GM18907 (cell line): ENCODE measurements around the gene DLGAP4.
"Not testable (repeated sequence)": the region's sequence is repeated elsewhere in the genome, so short reads cannot be mapped to it uniquely, and the experiment has no call there.

Experiments
- ATAC-seq: cut with Tn5 transposase; IDR thresholded peaks from one replicate; pipeline ENCODE4 v1.9.1; 2021; ENCODE audit warnings: mild to moderate bottlenecking, moderate library complexity; ENCODE audit not compliant: unreplicated experiment

DLGAP4 gene

DNA sequence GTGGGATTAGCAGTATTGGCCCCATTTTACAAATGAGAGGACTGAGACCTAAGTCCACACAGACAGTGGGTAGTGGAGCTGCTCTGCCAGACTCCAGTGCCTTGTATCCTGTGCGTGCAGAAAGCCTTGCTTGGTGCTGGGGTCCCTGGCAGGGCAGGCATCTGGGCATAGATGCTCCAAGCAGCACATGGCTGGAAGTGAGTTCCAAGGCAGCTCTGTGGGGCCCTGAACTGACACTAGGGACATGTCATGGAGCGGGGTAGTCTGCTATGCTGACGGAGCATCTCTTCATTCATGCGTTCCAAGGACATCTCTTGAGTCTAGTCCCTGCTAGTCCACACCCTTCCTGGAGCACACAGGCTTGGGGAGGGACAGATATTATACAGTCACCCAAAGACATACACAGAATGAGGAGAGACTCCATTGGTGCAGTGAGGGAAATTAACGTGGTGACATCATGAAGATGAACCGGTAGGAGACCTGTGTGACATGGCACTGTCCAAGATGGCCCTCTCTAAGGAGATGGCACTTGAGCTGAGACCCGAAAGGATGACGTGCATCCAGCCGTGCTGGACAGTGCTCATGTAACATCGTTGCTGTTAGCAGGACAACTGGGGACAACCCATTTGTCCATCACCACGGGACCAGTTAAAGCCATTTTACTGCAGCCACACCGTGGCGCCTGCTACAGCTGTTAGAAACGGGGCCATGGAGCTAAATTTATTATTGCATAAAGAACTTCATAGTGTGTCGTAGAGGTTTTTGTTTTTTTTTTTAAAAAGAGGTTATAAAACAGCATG, 65.1 kb downstream of the DLGAP4 start:
- no peak for ATAC-seq

DNA sequence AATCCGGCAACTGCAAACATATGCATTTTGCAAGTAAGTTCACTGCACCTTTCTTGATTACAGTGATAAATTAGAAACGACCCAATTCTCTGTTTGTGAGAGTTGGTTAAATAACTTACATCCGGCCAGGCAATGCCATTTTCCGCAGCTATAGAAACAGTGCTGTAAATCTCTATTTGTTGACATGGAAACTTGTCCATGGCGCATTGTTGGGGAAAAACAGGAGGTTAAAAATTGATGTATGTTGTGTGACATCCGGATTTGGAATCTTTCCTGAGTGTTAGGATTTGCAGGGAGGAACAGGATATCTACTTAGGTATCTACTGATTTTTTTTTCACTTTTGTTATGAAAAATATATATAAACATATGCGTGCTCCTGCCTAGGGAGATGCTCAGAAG, 66.5 kb downstream of the DLGAP4 start:
- ATAC-seq = no peak

DNA sequence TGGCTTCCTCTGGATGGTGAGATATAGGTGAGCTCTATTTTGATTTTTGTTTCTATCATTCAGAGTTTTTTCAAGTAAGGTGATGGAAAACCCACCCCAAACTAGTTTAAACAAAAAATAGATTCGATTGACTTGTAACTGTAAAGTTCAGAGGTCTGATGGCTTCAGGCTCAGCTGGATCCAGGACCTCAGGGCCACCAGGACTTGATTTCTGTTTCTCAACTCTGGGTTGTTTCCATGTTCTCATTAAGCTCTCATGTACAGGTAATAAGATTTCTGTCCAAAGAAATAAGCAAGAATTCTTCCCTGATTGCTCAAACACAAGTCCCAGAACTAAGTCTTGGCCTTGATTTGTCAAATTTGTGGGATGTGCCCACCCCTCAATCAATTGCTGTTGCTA, 67.0 kb downstream of the DLGAP4 start:
- ATAC-seq = no peak

DNA sequence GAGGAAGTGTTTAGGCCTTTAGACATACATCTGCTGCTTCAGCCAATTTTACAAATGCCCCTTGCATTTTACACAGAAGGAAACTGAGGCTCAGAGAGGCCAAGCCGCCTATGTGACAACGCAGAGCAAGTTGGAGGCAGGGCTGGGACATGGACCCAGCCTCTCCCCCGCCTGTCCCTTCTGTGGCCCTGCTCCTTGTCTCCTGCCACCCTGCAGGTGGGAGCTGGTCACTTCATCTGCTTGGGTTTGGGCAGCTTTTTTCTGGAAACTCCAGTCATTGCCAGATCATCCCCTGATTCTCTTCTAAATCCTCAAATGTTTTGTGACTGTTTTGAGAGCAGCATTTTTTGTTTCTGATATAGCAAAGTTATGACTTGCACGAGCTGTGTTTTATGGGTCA, 68.9 kb downstream of the DLGAP4 start:
- no peak for ATAC-seq

DNA sequence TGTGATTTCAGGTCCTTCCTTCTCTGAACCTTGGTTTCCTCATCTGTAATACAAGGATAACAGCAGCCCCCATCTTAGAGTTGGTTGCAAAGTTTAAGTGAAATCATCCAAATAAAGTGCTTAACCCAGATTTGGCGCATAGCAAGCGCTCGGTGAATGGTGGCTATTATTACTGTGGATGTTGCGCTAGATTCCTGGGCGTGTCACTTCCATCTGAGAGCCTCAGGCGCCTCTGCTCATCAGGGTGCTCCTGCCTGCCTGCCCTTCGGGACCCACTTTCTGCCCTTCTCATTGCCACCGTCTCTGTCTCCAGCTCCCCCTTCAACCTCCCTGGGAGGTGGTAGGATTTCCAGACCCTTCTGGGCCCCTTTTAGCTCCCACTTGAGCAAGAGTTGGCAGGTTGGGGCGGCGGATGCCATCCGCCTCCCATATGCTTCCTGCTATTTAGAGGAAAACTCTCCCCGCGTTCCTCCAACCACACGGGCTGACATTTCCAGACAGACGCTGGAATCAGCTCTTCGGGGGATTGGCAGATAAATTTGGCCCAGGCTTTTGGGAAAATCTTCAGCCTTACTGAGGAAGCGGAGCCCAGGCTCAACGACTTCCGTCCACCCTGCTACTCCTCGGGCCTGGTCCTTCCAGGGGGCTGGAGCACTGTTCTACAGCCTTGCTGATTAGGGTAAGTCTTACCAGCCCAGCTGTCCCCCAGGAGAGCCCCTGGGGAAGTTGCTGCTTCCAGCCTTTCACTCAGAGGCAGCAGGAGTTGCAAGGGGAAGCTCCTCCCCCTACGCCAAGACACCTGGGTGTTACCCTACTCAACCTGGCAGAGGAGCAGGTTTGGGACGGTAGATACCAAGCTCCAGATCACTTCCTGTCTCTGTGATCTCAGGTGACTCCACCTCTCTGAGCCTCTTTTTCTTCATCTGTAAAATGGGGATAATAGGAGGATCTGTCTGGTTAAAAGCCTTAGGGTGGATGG, 71.5 kb downstream of the DLGAP4 start:
- no peak for ATAC-seq

DNA sequence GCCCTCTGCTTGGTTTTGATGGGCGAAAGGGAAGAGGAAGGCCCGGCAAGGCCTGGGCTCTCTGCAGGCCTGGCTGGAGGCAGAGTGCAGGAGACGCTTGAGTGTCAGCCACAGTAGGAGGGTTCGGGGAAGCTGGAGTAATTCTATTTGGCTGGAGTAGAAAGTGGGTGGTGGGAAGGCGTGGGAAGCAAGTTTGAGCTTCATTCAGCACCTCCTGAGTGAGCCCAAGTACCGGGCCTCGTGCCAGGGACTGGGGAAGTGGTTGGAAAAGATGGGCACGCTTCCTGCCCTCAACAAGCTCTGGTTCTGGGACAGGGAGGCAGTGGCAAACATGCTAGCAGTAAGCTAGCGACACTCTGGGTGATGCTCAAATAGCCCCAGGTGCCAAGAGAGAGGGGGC, 72.5 kb downstream of the DLGAP4 start:
- ATAC-seq = no peak

- ATAC-seq = not testable (repeated sequence)
Measured at GRCh38 chr20:36379914-36380313, 73.8 kb downstream of the DLGAP4 start.

DNA sequence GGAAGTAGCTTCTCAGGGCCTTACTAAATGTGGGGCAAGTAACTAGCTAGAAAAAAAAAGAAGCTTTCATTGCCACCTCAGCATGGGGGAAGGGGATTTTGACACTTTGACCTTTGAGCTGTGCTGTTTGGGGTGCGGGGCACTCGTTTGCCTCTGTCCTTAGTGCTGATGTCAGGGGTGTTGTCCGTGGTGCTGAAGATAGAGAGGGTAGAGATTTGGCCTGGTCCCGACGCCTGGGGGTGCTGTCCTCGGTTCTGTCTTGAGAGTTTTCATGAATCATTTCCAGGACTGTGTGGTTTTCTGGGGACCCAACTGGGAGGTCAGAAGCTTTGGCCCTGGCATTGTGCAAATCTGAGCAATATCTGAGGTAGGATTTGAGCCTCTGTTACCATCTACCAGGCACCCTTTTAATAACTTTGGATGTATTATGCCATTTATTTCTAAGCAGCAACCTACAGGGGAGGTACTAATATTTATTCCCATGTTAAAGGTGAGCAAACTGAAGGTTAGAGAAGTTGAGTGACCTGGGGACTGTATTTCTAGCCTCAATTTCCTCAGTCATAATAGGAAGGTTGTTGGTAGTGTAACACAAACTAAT, 78.0 kb downstream of the DLGAP4 start:
- ATAC-seq = no peak

GRCh38 chr20:36385503-36385902, 79.4 kb downstream of the DLGAP4 start:
- no peak for ATAC-seq

DNA sequence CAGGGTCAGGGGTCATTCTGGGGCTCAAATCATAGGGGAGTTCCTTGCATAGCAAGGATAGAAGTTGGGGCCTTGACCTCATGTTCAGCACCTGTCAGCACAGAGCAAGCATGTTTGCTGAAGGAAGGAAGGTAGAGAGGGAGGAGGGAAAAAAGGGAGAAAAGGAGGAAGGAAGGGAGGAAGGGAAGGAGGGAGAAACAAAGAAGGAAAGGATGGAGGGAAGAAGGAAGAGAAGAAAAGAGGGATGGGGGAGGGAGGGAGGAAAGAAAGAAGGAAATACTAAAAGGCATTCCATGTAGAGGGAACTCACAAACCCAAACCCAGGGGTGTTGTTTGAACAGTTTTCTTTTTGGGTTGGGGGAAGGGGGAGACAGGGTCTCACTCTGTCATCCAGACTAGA, 80.1 kb downstream of the DLGAP4 start:
- ATAC-seq = no peak

DNA sequence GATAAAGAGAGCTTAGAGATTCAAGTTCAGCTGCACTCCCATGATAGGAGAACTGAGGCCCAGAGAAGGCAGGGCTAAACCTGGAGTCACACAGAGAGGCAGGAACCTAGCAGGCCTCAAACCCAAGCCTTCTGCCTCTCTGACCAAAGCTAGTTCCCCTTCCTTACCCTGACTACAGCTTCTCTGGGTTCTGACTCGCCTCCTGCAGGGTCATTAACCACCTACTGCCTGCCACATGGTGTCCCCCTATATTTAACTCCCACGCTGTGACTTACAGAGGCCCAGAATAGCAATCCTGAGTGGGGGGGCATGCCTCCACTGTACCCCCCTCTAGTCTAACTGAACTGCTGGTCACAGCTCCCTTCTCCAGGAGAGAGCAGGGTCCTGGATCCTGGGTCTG, 84.1 kb downstream of the DLGAP4 start:
- ATAC-seq = no peak

DNA sequence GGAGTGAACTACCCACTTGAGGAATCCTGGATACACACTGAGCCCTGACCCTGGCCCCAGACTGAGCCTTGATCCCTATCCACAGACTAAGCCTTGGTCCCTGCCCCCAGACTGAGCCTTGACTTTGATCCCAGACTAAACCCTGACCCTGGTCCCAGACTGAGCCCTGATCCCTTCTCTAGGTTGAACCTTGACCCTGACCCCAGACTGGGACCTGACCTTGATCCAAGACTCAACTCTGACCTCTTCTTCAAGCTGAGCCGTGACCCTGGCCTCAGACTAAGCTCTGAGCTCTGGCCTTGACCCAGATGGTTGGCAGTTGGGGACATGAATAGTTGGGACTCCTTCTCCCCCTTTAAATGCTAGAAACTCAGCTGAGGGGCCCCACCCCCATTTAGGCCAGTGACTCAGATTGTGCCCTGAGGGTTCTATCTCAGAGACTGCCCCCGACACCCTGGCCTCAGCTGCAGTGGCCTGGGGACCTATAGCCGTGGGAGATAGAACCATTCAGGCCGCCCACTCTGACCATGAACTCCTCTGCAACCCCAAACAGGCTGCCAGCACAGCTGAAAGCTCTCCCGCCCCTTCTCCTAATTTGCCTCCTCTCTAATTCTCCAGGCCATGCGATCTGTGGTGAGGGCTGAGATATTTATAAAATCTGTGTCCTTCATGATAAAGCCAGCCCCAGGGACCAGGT, 84.7 kb downstream of the DLGAP4 start:
- ATAC-seq = no peak

DNA sequence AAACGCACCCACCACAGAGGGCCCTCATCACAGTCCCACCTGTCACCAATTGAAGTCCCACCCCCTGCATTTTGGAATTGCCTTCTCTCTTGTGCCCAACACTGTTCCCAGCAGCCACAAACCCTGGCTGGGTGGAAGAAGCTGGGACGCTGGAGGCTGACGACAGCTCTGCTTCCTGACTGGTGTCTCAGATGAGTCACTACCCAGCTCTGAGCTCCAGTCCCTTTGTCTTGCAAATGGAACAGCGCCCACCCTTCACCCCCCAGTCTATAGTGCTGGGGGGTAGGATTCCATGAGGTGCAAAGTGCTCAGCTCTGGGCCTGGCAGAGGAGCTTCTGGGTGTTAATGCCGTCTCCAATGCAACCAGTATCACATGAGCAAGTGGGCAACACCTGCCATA, 85.3 kb downstream of the DLGAP4 start:
- no peak for ATAC-seq

DNA sequence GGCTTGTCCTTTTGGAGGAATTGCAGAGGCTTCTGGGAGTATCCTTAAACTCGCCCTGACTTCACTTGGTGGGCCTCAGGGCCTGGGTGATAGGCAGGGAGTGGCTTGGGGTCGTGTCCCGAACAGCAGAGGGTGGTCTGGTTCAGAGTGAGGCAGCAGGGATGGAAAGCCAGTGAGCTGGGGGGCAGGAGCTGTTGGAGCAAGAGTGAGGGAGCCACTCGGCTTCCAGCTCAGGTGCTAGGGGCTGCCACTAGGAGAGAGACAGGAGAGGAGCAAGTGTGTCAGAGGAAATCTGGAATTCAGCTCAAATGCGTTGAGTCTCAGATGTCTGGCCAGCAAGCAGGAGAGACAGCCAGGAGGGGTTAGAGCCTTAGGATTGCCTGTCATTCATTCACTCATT, 85.8 kb downstream of the DLGAP4 start:
- ATAC-seq = no peak

DNA sequence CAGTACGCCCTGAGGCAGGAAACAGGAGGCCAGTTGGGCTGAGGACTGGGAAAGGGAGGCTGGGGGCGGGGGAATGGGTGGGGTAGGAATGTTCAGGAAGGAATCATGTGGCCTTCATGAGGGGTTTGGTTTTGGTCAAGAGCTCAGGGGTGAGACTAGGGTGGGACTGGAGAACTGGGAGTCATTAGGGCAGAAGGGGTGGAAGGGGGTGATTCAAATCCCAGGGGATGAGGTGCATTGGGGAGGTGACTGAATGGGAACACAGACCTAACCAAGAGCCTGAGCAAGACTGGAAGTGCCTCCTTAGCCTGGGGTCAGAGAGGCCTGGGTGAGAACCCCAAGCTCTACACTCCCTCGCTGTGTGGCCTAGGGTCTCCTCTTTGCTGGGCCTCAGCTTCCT, 86.8 kb downstream of the DLGAP4 start:
- ATAC-seq = no peak

DNA sequence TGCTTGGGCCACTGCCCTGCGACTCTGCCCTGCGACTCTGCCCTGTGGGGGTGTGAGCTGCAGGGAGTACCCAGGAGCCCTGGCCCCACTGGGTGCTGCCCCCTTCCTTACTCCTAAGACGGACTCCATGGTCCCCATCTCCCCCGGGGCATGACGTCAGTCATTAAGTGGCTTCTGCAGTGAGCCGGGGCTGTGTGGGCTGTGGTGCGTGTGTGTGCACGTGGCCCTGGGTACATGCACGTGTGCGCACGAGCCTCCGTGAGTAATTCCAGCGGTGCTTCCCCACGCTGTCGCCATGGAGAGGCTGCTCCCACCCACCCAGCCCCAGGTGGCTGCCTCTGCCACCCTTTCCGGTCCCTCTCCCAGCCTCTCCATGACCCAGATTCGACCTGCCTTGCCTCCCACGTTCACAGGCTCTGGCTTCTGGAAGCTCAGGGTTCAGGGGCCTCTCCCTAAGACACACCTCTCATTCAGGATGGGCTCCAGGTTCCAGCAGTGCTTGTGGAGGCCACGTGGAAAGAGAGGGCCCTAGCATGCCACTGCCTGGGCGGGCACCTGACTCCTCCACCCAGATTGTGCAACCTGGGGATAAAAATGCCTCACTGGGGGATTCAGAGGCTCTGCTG, 88.3 kb downstream of the DLGAP4 start:
- ATAC-seq = no peak

- ATAC-seq = no peak
Measured at GRCh38 chr20:36396340-36396739, 90.2 kb downstream of the DLGAP4 start.

GRCh38 chr20:36396847-36397630, 90.9 kb downstream of the DLGAP4 start:
- ATAC-seq = no peak

- ATAC-seq = no peak
Measured at GRCh38 chr20:36398515-36398914, 92.4 kb downstream of the DLGAP4 start.
